PC-9 (cell line): ENCODE measurements around the gene MBOAT7. TPM values are rescaled to one million over a fixed set of nuclear protein-coding genes. Genes with fewer than 3 reads are reported as not detected.
A peak's percentile ranks its signal among the peaks of the same experiment; 100 is the strongest.

Source experiments
- BruUV-seq: library from RNA; stranded (reverse); fragments of 400-500 nt; replicated peaks from 2 replicates; lab custom pipeline; 2021; lab: Mats Ljungman, UMichigan
- CTCF ChIA-PET: fragments of 300-600 bp; sonication (Branson Sonifier 250); formaldehyde crosslinking; loops from one replicate; lab custom pipeline; 2022; ENCODE audit warnings: antibody characterized with exemption; lab: Charles Lee
- POLR2A ChIA-PET: fragments of 300-600 bp; sonication (Branson Sonifier 250); formaldehyde crosslinking; loops from one replicate; lab custom pipeline; 2022; ENCODE audit warnings: antibody characterized with exemption; ENCODE audit not compliant: unreplicated experiment; lab: Charles Lee
- DNase-seq, 2 experiments: peaks; one replicate each; pipeline versions ENCODE4 v3.0.0 to v3.0.0-alpha.2; 2015 to 2022; ENCODE audit warnings: mixed read lengths in 1 of 2
- H2AFZ ChIP-seq: fragments of 200-600 bp; sonication (generic); 2 replicates; pipeline ENCODE4 v1.8.1; 2017; ENCODE audit warnings: antibody characterized with exemption
- H3F3A ChIP-seq: fragments of 200-600 bp; sonication (generic); 2 replicates; pipeline ENCODE4 v1.8.1; 2017; ENCODE audit warnings: antibody characterized with exemption, mild to moderate bottlenecking, low read depth; ENCODE audit not compliant: insufficient read depth
- H3K27ac ChIP-seq: fragments of 200-600 bp; sonication (generic); 2 replicates; pipeline ENCODE4 v1.6.1; 2016; ENCODE audit warnings: mixed run types
- H3K27me3 ChIP-seq: fragments of 200-600 bp; sonication (generic); 2 replicates; pipeline ENCODE4 v1.6.1; 2016; ENCODE audit warnings: low read depth, mixed run types; ENCODE audit not compliant: insufficient read depth
- H3K36me3 ChIP-seq: fragments of 200-600 bp; sonication (generic); 2 replicates; pipeline ENCODE4 v1.6.1; 2016; ENCODE audit warnings: low read depth, mixed run types
- H3K4me1 ChIP-seq: fragments of 200-600 bp; sonication (generic); replicated peaks from 2 replicates; pipeline ENCODE4 v1.6.1; 2016; ENCODE audit warnings: mixed run types; ENCODE audit not compliant: insufficient read depth
- H3K4me2 ChIP-seq: fragments of 200-600 bp; sonication (generic); 2 replicates; pipeline ENCODE4 v1.6.1; 2017; ENCODE audit warnings: mixed run types
- H3K4me3 ChIP-seq: fragments of 200-600 bp; sonication (generic); 2 replicates; pipeline ENCODE4 v1.6.1; 2016; ENCODE audit warnings: mixed run types
- H3K79me2 ChIP-seq: fragments of 200-600 bp; sonication (generic); 2 replicates; pipeline ENCODE4 v1.6.1; 2017; ENCODE audit warnings: low read depth, mixed run types
- H3K9me2 ChIP-seq: fragments of 200-600 bp; sonication (generic); 2 replicates; pipeline ENCODE4 v1.8.1; 2017; ENCODE audit warnings: mild to moderate bottlenecking; ENCODE audit not compliant: insufficient read depth
- H3K9me3 ChIP-seq: fragments of 200-600 bp; sonication (generic); 2 replicates; pipeline ENCODE4 v1.8.1; 2016; ENCODE audit warnings: low read depth; ENCODE audit not compliant: insufficient read depth
- H4K20me1 ChIP-seq: fragments of 200-600 bp; sonication (generic); 2 replicates; pipeline ENCODE4 v1.8.1; 2017; ENCODE audit not compliant: insufficient read depth
- EZH2 ChIP-seq: fragments of 200-600 bp; sonication (generic); IDR thresholded peaks from 2 replicates; pipeline ENCODE4 v1.8.0; 2017; ENCODE audit warnings: antibody characterized with exemption, low read depth
- intact Hi-C: fragments of 100-400 bp; cut with micrococcal nuclease; formaldehyde crosslinking; loops from one replicate; pipeline ENCODE4 v1.10.0; 2022; ENCODE audit not compliant: unreplicated experiment
- total RNA-seq: library from RNA; stranded (reverse); gene quantifications from 2 replicates; pipeline ENCODE4 v1.2.3, GENCODE V29; 2021
- TF ChIP-seq, protein P1 (sequence below): fragments of 200-600 bp; sonication (generic); conservative IDR thresholded peaks from 2 replicates; pipeline ENCODE4 v1.6.1; 2017; ENCODE audit warnings: mixed run types, antibody characterized with exemption, mild to moderate bottlenecking, moderate library complexity

Gene MBOAT7
- total RNA-seq, 1 experiment from 2014 or later, result 494 TPM

DNA sequence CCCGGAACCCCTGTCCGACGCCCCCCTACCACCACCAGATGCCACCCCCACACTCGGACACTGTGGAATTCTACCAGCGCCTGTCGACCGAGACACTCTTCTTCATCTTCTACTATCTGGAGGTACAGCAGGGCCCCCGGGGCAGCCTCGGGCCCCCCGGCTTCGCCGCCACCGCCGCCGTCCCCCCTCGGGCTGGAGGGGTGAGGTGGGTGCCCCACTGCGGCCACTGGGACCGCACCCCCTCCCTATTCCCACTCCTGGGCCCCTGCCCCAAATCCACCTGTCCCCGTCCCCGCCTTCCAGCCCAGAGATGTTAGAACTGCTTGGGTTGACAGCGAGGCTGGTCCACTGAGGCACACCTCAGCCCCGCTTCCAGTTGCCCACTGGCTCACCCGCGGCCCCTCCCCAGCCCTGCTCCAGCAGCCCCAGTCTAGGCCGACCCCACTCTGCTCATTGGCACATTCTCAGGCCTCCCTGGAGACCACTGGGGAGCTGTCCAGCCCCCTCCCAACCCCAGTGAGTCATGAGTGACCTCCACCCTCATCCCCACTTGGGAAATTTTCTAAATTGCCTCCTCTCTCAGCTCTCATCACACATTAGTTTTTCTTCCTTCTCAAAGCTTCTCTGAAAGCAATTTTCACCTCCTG lies 36.4 kb downstream of the MBOAT7 start:
- H3K27ac ChIP-seq, result no peak overlapping the region
- H3K9me2 ChIP-seq, result no peaks in the 10 kb centered on the region
- POLR2A ChIA-PET, result interaction anchor here (0.7 kb wide), 1 partner anchor 16 kb away, joined by 4 read pairs; the partner anchor contains the start of gene CNOT3
- peaks cover 5% of the 10 kb centered on the region; the same call in 1 of the 2 replicates for H3K4me1 ChIP-seq
- H3K36me3 ChIP-seq, result peaks cover 16% of the 10 kb centered on the region
- no peaks in the 10 kb centered on the region for H3K9me3 ChIP-seq
- no TSS peak for BruUV-seq
- intact Hi-C loops, result no loop called here
- peaks cover 3% of the 10 kb centered on the region; the same call in 1 of the 2 replicates for H3K79me2 ChIP-seq
- H3F3A ChIP-seq, result peaks cover 73% of the 10 kb centered on the region
- H3K4me3 ChIP-seq, result no peak overlapping the region
- no peak overlapping the region for H2AFZ ChIP-seq
- TF ChIP-seq EZH2, result no peak
- TF ChIP-seq, protein P1, sequence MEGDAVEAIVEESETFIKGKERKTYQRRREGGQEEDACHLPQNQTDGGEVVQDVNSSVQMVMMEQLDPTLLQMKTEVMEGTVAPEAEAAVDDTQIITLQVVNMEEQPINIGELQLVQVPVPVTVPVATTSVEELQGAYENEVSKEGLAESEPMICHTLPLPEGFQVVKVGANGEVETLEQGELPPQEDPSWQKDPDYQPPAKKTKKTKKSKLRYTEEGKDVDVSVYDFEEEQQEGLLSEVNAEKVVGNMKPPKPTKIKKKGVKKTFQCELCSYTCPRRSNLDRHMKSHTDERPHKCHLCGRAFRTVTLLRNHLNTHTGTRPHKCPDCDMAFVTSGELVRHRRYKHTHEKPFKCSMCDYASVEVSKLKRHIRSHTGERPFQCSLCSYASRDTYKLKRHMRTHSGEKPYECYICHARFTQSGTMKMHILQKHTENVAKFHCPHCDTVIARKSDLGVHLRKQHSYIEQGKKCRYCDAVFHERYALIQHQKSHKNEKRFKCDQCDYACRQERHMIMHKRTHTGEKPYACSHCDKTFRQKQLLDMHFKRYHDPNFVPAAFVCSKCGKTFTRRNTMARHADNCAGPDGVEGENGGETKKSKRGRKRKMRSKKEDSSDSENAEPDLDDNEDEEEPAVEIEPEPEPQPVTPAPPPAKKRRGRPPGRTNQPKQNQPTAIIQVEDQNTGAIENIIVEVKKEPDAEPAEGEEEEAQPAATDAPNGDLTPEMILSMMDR, result no peak
- DNase-seq, result peak in 1 of 2 experiments; percentile 9
- H3K27me3 ChIP-seq, result no peaks in the 10 kb centered on the region
- CTCF ChIA-PET, result no interaction called here
- H4K20me1 ChIP-seq, result peaks cover 40% of the 10 kb centered on the region
- H3K4me2 ChIP-seq, result no peak overlapping the region

DNA sequence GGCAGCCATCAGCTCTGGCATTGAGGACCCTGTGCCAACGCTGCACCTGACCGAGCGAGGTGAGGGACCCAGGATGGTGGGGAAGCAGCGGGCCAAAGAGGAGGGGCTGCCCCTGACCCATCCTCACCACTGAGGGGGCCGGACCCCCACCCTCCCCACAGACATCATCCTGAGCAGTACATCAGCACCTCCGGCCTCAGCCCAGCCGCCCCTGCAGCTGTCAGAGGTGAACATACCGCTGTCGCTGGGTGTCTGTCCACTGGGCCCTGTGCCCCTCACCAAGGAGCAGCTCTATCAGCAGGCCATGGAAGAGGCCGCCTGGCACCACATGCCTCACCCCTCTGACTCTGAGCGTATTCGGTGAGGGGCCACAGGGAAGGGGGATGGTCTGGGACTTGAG lies 37.1 kb downstream of the MBOAT7 start:
- no peak overlapping the region for H2AFZ ChIP-seq
- intact Hi-C loops, result no loop called here
- H4K20me1 ChIP-seq, result peaks cover 41% of the 10 kb centered on the region
- peaks cover 16% of the 10 kb centered on the region for H3K36me3 ChIP-seq
- H3K27ac ChIP-seq, result no peak overlapping the region
- H3K4me1 ChIP-seq, result peaks cover 3% of the 10 kb centered on the region; the same call in 1 of the 2 replicates
- no peak overlapping the region for H3K4me3 ChIP-seq
- BruUV-seq, result no TSS peak
- no peak overlapping the region for H3K4me2 ChIP-seq
- no peaks in the 10 kb centered on the region for H3K9me3 ChIP-seq
- ChIA-PET CTCF (no interaction called here), POLR2A (interaction anchor here (1.1 kb wide), 1 partner anchor 15 kb away, joined by 4 read pairs; no protein-coding TSS in a partner anchor)
- TF ChIP-seq, protein P1, result no peak
- TF ChIP-seq EZH2, result no peak
- no peaks in the 10 kb centered on the region for H3K27me3 ChIP-seq
- no peaks in the 10 kb centered on the region for H3K79me2 ChIP-seq
- peaks cover 69% of the 10 kb centered on the region for H3F3A ChIP-seq
- H3K9me2 ChIP-seq, result no peaks in the 10 kb centered on the region
- DNase-seq, result peak in 1 of 2 experiments; percentile 3

- Histone ChIP-seq H3K9me3 (no peaks in the 10 kb centered on the region), H2AFZ (no peak overlapping the region), H3K36me3 (peaks cover 21% of the 10 kb centered on the region), H3F3A (peaks cover 69% of the 10 kb centered on the region), H3K27me3 (no peaks in the 10 kb centered on the region), H3K4me2 (no peak overlapping the region), H3K4me3 (no peak overlapping the region), H3K9me2 (no peaks in the 10 kb centered on the region), H4K20me1 (peaks cover 44% of the 10 kb centered on the region), H3K4me1 (no peaks in the 10 kb centered on the region), H3K27ac (no peak overlapping the region), H3K79me2 (no peaks in the 10 kb centered on the region)
- ChIA-PET CTCF (no interaction called here), POLR2A (interaction anchor here (1.1 kb wide), 1 partner anchor 15 kb away, joined by 4 read pairs; no protein-coding TSS in a partner anchor)
- intact Hi-C loops, result no loop called here
- no peak for DNase-seq
- TF ChIP-seq, protein P1, result no peak
- no peak for TF ChIP-seq EZH2
- BruUV-seq, result no TSS peak
Measured at GRCh38 chr19:54151362-54152035, 37.9 kb downstream of the MBOAT7 start.
